Stimulated activated memory B cell treated with anti-CD40 and anti-IgM and Interleukin-4, amounts not matched to agents 10 μg/mL and 1 μg/mL and 100 μg/mL, for 72 hours (primary cell): Measurements from ENCODE around the gene SCAF4.

Experiments
- ATAC-seq: fragments of 150-1000 bp; cut with Tn5 transposase; 2 replicates; pipeline ENCODE4 v1.10.0; 2021
- H3K27ac Mint-ChIP-seq: one replicate; pipeline ENCODE4 v1.8.0; 2022; ENCODE audit warnings: mild to moderate bottlenecking, mixed read lengths
- H3K27me3 Mint-ChIP-seq: one replicate; pipeline ENCODE4 v1.8.0; 2022; ENCODE audit warnings: mixed read lengths
- H3K36me3 Mint-ChIP-seq: one replicate; pipeline ENCODE4 v1.8.0; 2022; ENCODE audit warnings: mixed read lengths
- H3K4me1 Mint-ChIP-seq: one replicate; pipeline ENCODE4 v1.8.0; 2022; ENCODE audit warnings: mixed read lengths
- H3K4me3 Mint-ChIP-seq: one replicate; pipeline ENCODE4 v1.8.0; 2022; ENCODE audit warnings: mild to moderate bottlenecking, moderate library complexity, mixed read lengths
- H3K9me3 Mint-ChIP-seq: one replicate; pipeline ENCODE4 v1.8.0; 2022; ENCODE audit warnings: mixed read lengths

SCAF4 gene

GRCh38 chr21:31728191-31728590 is 3.7 kb downstream of the SCAF4 start:
- Mint-ChIP-seq H3K9me3 (no peaks in the 10 kb centered on the region), H3K27ac (no peak overlapping the region), H3K36me3 (peaks cover 6% of the 10 kb centered on the region), H3K27me3 (no peaks in the 10 kb centered on the region), H3K4me1 (peaks cover 24% of the 10 kb centered on the region), H3K4me3 (no peak overlapping the region)
- no peak for ATAC-seq

- no peak for ATAC-seq
- H3K27me3 Mint-ChIP-seq, result no peaks in the 10 kb centered on the region
- no peak overlapping the region for H3K4me3 Mint-ChIP-seq
- H3K27ac Mint-ChIP-seq, result no peak overlapping the region
- peaks cover 6% of the 10 kb centered on the region for H3K36me3 Mint-ChIP-seq
- H3K9me3 Mint-ChIP-seq, result no peaks in the 10 kb centered on the region
- H3K4me1 Mint-ChIP-seq, result peaks cover 27% of the 10 kb centered on the region
Measured at GRCh38 chr21:31727181-31727580, 4.7 kb downstream of the SCAF4 start.

- H3K36me3 Mint-ChIP-seq, result peaks cover 6% of the 10 kb centered on the region
- H3K27ac Mint-ChIP-seq, result no peak overlapping the region
- H3K27me3 Mint-ChIP-seq, result no peaks in the 10 kb centered on the region
- H3K4me3 Mint-ChIP-seq, result no peak overlapping the region
- ATAC-seq, result no peak
- no peaks in the 10 kb centered on the region for H3K9me3 Mint-ChIP-seq
- H3K4me1 Mint-ChIP-seq, result peaks cover 35% of the 10 kb centered on the region
Measured at GRCh38 chr21:31726407-31726806, 5.5 kb downstream of the SCAF4 start.

GRCh38 chr21:31725202-31725839 is 6.6 kb downstream of the SCAF4 start:
- Mint-ChIP-seq H3K9me3 (no peaks in the 10 kb centered on the region), H3K27ac (peak overlapping the region; percentile 37), H3K27me3 (no peaks in the 10 kb centered on the region), H3K4me1 (peaks cover 46% of the 10 kb centered on the region), H3K36me3 (peaks cover 6% of the 10 kb centered on the region), H3K4me3 (peak overlapping the region; percentile 3)
- ATAC-seq, result no peak

- H3K4me3 Mint-ChIP-seq, result no peak overlapping the region
- H3K36me3 Mint-ChIP-seq, result peaks cover 11% of the 10 kb centered on the region
- H3K9me3 Mint-ChIP-seq, result no peaks in the 10 kb centered on the region
- peaks cover 52% of the 10 kb centered on the region for H3K4me1 Mint-ChIP-seq
- no peak for ATAC-seq
- H3K27ac Mint-ChIP-seq, result no peak overlapping the region
- no peaks in the 10 kb centered on the region for H3K27me3 Mint-ChIP-seq
Measured at GRCh38 chr21:31724552-31724951, 7.4 kb downstream of the SCAF4 start.

- Mint-ChIP-seq H3K36me3 (peaks cover 12% of the 10 kb centered on the region), H3K4me1 (peaks cover 72% of the 10 kb centered on the region), H3K4me3 (no peak overlapping the region), H3K9me3 (no peaks in the 10 kb centered on the region), H3K27ac (no peak overlapping the region), H3K27me3 (no peaks in the 10 kb centered on the region)
- ATAC-seq, result no peak
Measured at GRCh38 chr21:31721381-31721780, 10.5 kb downstream of the SCAF4 start.

GRCh38 chr21:31720739-31721138 is 11.2 kb downstream of the SCAF4 start:
- no peak for ATAC-seq
- Mint-ChIP-seq H3K27ac (no peak overlapping the region), H3K4me3 (no peak overlapping the region), H3K27me3 (no peaks in the 10 kb centered on the region), H3K9me3 (no peaks in the 10 kb centered on the region), H3K36me3 (peaks cover 12% of the 10 kb centered on the region), H3K4me1 (peaks cover 79% of the 10 kb centered on the region)

GRCh38 chr21:31720330-31720729 is 11.6 kb downstream of the SCAF4 start:
- Mint-ChIP-seq H3K4me3 (no peak overlapping the region), H3K27ac (no peak overlapping the region), H3K9me3 (no peaks in the 10 kb centered on the region), H3K36me3 (peaks cover 11% of the 10 kb centered on the region), H3K4me1 (peaks cover 80% of the 10 kb centered on the region), H3K27me3 (no peaks in the 10 kb centered on the region)
- no peak for ATAC-seq

- peaks cover 80% of the 10 kb centered on the region for H3K4me1 Mint-ChIP-seq
- no peak overlapping the region for H3K27ac Mint-ChIP-seq
- H3K4me3 Mint-ChIP-seq, result no peak overlapping the region
- no peaks in the 10 kb centered on the region for H3K27me3 Mint-ChIP-seq
- H3K36me3 Mint-ChIP-seq, result peaks cover 5% of the 10 kb centered on the region
- ATAC-seq, result no peak
- no peaks in the 10 kb centered on the region for H3K9me3 Mint-ChIP-seq
Measured at GRCh38 chr21:31716106-31716505, 15.8 kb downstream of the SCAF4 start.

GRCh38 chr21:31714741-31715365 is 17.1 kb downstream of the SCAF4 start:
- H3K4me1 Mint-ChIP-seq, result peaks cover 82% of the 10 kb centered on the region
- no peak for ATAC-seq
- H3K4me3 Mint-ChIP-seq, result no peak overlapping the region

GRCh38 chr21:31713973-31714740 is 17.8 kb downstream of the SCAF4 start:
- peak; percentile 51 for ATAC-seq
- H3K9me3 Mint-ChIP-seq, result no peaks in the 10 kb centered on the region
- peaks cover 84% of the 10 kb centered on the region for H3K4me1 Mint-ChIP-seq

More at GRCh38 chr21:31714741-31715365, 17.1 kb downstream of the SCAF4 start:
- H3K27ac Mint-ChIP-seq, result peak overlapping the region; percentile 68
- H3K27me3 Mint-ChIP-seq, result no peaks in the 10 kb centered on the region
- H3K9me3 Mint-ChIP-seq, result no peaks in the 10 kb centered on the region
- peaks cover 12% of the 10 kb centered on the region for H3K36me3 Mint-ChIP-seq

GRCh38 chr21:31713115-31713514 is 18.8 kb downstream of the SCAF4 start:
- no peak for ATAC-seq
- peaks cover 10% of the 10 kb centered on the region for H3K36me3 Mint-ChIP-seq
- H3K27me3 Mint-ChIP-seq, result no peaks in the 10 kb centered on the region
- no peaks in the 10 kb centered on the region for H3K9me3 Mint-ChIP-seq
- no peak overlapping the region for H3K4me3 Mint-ChIP-seq
- peaks cover 83% of the 10 kb centered on the region for H3K4me1 Mint-ChIP-seq
- no peak overlapping the region for H3K27ac Mint-ChIP-seq

More at GRCh38 chr21:31713973-31714740, 17.8 kb downstream of the SCAF4 start:
- no peaks in the 10 kb centered on the region for H3K27me3 Mint-ChIP-seq
- H3K36me3 Mint-ChIP-seq, result peaks cover 10% of the 10 kb centered on the region
- peak overlapping the region; percentile 68 for H3K27ac Mint-ChIP-seq
- H3K4me3 Mint-ChIP-seq, result no peak overlapping the region

GRCh38 chr21:31711745-31712285 is 20.1 kb downstream of the SCAF4 start:
- no peak overlapping the region for H3K4me3 Mint-ChIP-seq
- H3K9me3 Mint-ChIP-seq, result no peaks in the 10 kb centered on the region
- H3K27ac Mint-ChIP-seq, result no peak overlapping the region
- peaks cover 10% of the 10 kb centered on the region for H3K36me3 Mint-ChIP-seq
- peaks cover 87% of the 10 kb centered on the region for H3K4me1 Mint-ChIP-seq
- ATAC-seq, result no peak
- H3K27me3 Mint-ChIP-seq, result no peaks in the 10 kb centered on the region

- no peak for ATAC-seq
- no peak overlapping the region for H3K4me3 Mint-ChIP-seq
- peaks cover 14% of the 10 kb centered on the region for H3K36me3 Mint-ChIP-seq
- H3K27ac Mint-ChIP-seq, result peak overlapping the region; percentile 79
- no peaks in the 10 kb centered on the region for H3K9me3 Mint-ChIP-seq
- H3K4me1 Mint-ChIP-seq, result peaks cover 87% of the 10 kb centered on the region
- H3K27me3 Mint-ChIP-seq, result no peaks in the 10 kb centered on the region
Measured at GRCh38 chr21:31711326-31711725, 20.6 kb downstream of the SCAF4 start.

- Mint-ChIP-seq H3K9me3 (no peaks in the 10 kb centered on the region), H3K4me3 (no peak overlapping the region), H3K36me3 (peaks cover 15% of the 10 kb centered on the region), H3K4me1 (peaks cover 82% of the 10 kb centered on the region), H3K27ac (peak overlapping the region; percentile 79), H3K27me3 (no peaks in the 10 kb centered on the region)
- ATAC-seq, result no peak
Measured at GRCh38 chr21:31710586-31710985, 21.3 kb downstream of the SCAF4 start.
